ENCODE results near the gene ZNF25.

GRCh38 chr10:37952043-37952755 is 24.2 kb downstream of the ZNF25 start:
- TF ChIP-seq CTCF (IDR thresholded peaks at IDR 0.05) (no peak), POLR2A (IDR thresholded peaks at IDR 0.05) (no peak), EP300 (IDR thresholded peaks at IDR 0.05) (no peak)
